NCI-H460 (cell line): ENCODE data around the gene PRC1. TPM values are rescaled to one million over a fixed set of nuclear protein-coding genes. Genes with fewer than 3 reads are reported as not detected.

Source experiments
- DNase-seq: peaks from one replicate; pipeline ENCODE4 v3.0.0-alpha.2; 2016; ENCODE audit warnings: low read depth; ENCODE audit errors: extremely low read depth
- total RNA-seq: library from RNA; depleted of rRNA; stranded (reverse); fragments of >200 nt; shearing (Covaris generic); gene quantifications from 2 replicates; pipeline ENCODE4 v1.2.3, GENCODE V29; 2014

The PRC1 gene
- total RNA-seq, 1 experiment from 2014 or later = 185 TPM

- no peak for DNase-seq
Observed at GRCh38 chr15:90990446-90990845, 3.9 kb downstream of the PRC1 start.

DNA sequence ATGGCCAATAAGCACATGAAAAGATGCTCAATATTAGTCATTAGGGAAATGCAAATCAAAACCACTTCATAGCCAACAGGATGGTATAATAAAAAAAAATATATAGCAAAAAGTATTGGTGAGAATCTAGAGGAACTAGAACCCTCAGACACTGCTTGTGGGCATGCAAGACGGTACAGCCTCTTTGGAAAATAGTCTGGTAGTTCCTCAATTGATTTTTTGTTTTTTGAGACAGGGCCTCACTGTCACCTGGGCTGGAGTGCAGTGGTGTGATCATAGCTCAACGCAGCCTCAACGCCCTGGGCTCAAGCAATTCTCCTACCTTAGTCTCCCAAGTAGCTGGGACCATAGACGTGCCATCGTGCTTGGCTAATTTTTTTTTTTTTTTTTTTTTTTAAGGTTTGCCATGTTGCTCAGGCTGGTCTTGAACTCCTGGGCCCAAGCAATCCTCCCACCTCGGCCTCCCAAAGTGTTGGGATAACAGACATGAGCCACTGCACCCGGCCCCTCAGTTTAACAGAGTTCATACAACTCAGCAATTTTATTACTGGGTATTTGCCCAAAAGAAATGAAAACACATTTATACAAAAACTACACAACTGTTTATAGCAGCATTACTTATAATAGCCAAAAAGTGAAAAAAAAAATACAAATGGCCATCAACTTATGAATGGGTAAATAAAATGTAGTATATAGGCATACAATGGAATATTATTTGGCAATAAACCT lies 5.1 kb downstream of the PRC1 start:
- DNase-seq = no peak

- no peak for DNase-seq
Observed at GRCh38 chr15:90988296-90988695, 6.0 kb downstream of the PRC1 start.

DNA sequence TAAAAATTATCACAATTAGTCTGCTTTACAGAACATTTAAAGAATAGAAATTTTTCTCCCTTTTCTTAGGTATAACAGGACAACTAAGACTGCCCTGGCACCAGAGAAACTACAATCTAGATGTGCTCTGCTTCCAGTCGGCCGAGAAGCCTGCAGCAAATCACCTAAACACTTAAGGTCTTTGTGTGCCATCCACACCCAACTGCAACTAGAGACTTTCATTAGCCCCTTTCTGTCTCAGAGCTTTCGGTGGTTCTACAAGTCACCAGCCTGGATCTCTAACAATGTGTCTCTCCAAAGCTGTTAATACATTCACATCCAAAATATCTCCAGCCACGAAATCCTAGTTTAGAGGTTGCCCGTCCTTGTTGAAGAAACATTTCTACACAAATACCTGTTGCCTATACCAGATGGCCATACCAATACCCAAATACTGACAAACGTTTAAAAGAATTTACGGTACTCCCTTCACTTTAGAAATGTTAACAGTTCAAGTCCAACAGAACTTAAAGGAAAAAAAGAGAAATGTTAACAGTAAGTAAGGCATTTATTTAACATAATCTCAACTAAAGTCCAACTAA lies 6.7 kb downstream of the PRC1 start:
- no peak for DNase-seq

- DNase-seq = no peak
Observed at GRCh38 chr15:90986790-90987507, 7.4 kb downstream of the PRC1 start.

GRCh38 chr15:90982135-90982534 lies 12.2 kb downstream of the PRC1 start:
- no peak for DNase-seq

- DNase-seq = no peak
Observed at GRCh38 chr15:90981681-90982080, 12.7 kb downstream of the PRC1 start.

DNA sequence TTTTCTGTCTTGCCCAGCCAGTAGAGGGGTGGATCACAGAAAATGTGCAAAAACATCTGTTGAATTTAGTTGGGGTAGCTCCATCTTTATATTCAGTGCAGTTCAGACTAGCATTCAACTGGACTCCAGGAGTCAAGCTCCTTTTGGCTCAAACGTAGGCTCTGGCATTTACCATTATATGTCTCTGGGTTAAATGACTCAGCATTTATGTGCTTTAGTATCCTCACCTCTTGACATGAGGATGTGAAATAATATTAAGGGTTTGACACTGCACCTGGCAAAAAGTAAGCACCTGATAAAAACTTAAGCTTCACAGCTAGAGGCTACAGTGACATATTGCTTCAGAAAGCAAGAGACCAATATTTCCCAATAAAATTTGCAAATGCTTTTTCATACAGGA lies 14.8 kb downstream of the PRC1 start:
- no peak for DNase-seq

GRCh38 chr15:90974216-90974615 lies 20.1 kb downstream of the PRC1 start:
- DNase-seq = no peak

DNA sequence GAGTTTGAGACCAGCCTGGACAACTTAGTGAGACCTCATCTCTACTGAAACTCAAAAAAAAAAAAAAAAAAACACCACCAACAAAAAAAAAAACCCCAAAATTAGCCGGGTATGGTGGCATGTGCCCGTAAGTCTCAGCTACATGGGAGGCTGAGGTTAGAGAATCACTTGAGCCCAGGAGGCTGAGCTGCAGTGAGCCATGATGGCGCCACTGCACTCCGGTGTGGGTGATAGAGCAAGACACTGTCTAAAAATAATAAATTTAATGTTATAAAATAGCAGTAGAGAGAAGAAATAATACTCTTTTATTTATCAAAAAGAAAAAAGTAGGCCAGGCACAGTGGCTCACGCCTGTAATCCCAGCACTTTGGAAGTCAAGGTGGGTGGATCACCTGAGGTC lies 22.2 kb downstream of the PRC1 start:
- no peak for DNase-seq

GRCh38 chr15:90970274-90970673 lies 24.1 kb downstream of the PRC1 start:
- DNase-seq = no peak

GRCh38 chr15:90968434-90968833 lies 25.9 kb downstream of the PRC1 start:
- DNase-seq = no peak

GRCh38 chr15:90967206-90967605 lies 27.1 kb downstream of the PRC1 start:
- no peak for DNase-seq

DNA sequence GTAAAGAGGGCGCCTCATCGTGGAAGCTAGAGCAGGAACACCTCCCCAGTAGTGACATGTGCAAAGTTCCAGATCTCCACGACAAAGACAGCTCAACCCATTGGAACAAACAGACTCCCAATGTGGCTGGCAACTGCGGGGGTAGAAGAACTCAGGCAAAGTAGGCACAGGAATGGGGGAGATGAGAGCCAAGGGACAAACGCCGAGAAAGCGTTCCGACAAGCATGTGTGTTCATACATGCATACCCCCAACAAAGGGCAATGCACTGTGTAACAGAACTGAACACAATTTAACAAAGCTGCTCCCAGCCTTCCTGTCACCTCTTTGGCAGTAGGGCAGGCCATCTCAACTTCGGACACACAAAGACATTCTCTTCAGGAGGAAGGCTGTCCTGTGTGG lies 28.1 kb downstream of the PRC1 start:
- DNase-seq = no peak

GRCh38 chr15:90962021-90962420 lies 32.3 kb downstream of the PRC1 start:
- DNase-seq = no peak

- no peak for DNase-seq
Observed at GRCh38 chr15:90960298-90961091, 33.8 kb downstream of the PRC1 start.

DNA sequence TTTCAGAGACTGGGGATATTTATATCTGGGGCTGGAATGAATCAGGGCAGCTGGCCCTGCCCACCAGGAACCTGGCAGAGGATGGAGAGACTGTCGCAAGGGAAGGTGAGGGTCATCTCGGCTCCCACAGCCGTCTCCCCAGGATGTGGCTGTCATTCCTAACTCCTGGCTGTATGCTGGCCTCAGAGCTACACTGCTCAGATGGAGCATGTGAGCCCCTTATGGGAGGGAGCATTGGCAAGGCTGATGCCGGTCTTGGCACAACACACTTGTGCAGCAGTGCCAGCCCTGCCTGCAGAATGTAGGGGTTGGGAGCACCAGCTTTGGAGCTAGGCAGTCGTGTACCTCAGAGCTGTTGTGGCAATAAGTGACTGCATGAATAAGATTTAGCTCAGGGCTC lies 34.4 kb downstream of the PRC1 start:
- no peak for DNase-seq

- DNase-seq = no peak
Observed at GRCh38 chr15:90959028-90959595, 35.2 kb downstream of the PRC1 start.

DNA sequence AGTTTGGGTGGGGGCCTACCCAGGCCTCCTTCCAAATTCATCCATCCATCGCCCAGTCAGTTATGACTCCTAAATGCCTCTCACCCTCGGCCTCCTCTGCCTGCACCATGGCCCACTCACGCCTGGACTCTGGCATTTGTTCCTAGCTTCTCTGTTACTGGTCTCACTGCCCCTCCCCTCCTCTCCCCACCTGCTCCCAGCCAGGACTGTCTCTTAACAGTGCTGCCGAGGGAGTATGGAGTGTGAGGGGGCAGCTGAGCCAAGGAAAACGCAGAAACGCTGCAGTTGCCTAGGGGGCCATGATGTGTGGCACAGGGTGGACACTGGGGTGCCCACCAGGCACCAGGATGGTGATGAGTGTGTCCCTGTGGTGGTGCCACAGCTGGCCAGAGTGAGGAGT lies 36.5 kb downstream of the PRC1 start:
- DNase-seq = no peak

DNA sequence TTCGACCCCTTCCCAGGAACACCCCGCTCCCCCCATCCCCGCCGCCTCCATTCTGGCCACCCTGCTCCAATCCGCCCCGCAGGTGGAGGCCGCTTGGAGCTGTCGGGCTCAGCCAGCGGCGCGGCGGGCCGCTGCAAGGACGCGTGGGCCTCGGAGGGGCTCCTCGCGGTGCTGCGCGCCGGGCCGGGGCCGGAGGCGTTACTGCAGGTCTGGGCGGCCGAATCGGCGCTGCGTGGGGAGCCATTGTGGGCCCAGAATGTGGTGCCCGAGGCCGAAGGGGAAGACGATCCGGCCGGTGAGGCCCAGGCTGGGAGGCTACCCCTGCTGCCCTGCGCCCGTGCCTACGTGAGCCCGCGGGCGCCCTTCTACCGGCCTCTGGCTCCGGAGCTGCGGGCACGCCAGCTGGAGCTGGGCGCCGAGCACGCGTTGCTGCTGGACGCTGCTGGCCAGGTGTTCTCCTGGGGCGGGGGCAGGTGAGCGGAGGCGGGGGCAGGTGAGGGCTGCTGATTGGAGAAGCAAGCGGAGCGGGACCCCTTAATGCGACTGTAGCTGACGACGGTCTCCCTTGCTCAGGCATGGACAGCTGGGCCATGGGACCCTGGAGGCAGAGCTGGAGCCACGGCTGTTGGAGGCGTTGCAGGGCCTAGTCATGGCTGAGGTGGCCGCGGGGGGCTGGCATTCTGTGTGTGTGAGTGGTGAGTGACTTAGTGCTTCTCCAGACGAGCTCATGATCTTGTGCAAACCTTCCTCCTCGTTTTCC lies 37.1 kb downstream of the PRC1 start:
- no peak for DNase-seq
